Hippocampal formation (tissue), 2 donors: ENCODE data around the gene SHOX.
"Not testable (repeated sequence)": the region's sequence is repeated elsewhere in the genome, so short reads cannot be mapped to it uniquely, and the experiment has no call there.

ENCODE experiments used
- DNase-seq, 2 donors: peaks; one replicate each; lab custom pipeline; 2025; lab: John Stamatoyannopoulos, UW

SHOX gene

DNA sequence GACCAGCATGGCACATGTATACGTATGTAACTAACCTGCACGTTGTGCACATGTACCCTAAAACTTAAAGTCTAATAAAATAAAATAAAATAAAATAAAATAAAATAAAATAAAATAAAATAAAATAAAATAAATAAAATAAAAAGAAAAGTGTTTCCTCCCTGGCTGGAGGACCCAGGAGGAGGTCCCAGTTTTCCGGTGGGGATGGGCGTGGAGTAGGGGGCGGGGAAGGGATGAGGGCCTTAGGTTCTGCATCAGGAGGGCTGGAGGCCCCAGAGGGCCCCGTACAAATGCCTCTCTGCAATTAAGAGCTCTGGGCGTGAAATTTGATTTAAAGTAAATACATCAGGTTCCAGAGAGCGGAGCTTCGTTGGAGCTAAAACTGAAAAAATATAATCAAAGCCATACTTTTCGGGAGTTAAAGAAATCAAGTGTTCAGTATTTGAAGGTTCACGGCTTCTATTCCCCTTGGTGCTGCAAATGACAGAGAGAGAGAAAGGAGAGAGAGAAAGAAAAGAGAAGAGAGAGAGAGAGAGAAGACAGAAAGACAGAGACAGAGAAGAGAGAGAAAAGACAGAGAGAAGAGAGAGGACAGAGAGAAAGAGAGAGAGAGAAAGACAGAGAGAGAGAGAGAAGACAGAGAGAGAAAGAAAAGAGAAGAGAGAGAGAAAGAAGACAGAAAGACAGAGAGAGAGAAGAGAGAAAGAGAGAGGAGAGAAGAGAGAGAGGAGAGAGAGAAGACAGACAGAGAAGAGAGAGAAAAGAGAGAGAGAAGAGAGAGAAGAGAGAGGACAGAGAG, 8.7 kb upstream of the SHOX start:
- no peak for DNase-seq

DNA sequence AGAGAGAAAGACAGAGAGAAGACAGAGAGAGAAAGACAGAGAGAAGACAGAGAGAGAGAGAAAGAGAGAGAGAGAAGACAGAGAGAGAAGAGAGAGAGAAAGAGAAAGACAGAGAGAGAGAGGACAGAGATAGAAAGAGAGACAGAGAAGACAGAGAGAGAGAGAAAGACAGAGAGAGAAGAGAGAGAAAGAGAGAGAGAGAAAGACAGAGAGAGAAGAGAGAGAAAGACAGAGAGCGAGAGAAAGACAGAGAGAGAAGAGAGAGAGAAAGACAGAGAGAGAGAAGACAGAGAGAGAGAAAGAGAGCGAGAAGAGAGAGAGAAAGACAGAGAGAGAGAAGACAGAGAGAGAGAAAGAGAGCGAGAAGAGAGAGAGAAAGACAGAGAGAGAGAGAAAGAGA, 7.8 kb upstream of the SHOX start:
- not testable (repeated sequence) for DNase-seq

DNA sequence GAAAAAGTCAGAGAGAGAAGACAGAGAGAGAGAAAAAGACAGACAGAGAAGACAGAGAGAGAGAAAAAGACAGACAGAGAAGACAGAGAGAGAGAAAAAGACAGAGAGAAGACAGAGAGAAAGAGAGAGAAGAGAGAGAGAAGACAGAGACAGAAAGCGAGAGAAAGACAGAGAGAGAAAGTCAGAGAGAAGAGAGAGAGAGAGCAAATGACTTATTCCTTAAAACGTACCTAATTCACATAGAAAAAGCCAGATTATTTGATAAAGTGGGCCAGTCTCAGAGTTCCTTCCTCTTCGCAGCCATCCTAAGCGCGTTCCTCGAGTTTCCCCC, 7.4 kb upstream of the SHOX start:
- DNase-seq, result no peak

DNA sequence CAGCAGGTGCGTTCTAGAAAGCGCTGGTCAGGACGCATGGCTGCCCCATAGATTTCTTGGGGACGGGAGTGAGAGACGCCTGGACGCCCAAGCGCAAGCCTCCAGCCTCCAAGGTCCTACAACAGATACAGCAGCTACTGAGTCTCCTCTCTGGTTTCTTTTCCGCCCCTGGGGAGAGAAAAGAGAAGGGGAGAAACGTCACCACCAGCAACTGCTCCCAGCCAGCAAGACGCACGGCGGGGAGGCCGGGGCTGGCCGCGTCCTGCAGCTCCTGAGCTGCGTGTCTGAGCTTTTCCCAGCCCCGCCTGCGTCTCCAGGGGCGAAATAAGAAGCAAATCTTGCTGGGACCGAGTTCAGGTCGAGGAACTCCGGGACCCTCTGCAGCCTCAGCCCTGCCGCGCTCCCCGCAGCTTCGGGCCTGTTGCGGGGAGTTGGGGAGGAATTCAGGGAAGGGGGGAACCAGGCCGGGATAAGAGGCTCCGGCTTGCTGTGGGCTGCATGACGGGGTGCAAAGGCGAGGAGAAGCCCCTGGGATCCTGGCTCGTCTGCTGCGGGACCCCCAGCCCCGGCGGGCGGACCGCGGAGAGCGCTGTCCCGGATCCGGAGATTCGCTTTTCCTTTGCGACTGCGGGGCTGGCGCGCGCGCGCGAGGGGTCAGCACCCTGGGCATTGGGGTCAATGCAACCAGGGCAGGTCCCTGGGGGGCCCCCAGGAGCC, 6.8 kb upstream of the SHOX start:
- no peak for DNase-seq

DNA sequence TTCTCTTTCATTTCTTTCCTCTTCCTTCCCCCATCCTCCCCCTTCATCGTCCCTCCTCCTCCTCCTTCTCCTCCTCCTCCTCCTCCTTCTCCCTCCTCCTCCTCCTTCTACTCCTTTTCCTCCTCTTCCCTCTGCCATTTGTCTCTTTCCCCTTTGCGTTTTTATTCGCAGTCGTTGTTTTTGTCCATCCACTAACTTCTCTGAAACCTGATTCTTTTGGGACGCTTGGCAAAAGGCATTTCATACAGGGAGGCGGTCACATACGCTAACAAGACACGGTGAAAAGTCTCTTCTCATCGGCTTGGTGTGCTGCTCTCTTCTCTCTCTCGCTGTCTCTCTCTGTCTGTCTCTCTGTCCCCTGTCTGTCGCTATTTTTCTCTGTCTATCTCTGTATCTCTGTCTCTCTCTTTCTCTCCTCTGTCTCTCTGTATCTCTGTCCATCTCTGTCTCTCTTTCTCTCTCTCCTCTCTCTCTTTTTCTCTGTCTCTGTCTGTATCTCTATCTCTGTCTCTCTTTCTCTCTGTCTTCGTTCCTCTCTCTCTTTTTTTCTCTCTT, 5.4 kb upstream of the SHOX start:
- DNase-seq, result no peak

DNA sequence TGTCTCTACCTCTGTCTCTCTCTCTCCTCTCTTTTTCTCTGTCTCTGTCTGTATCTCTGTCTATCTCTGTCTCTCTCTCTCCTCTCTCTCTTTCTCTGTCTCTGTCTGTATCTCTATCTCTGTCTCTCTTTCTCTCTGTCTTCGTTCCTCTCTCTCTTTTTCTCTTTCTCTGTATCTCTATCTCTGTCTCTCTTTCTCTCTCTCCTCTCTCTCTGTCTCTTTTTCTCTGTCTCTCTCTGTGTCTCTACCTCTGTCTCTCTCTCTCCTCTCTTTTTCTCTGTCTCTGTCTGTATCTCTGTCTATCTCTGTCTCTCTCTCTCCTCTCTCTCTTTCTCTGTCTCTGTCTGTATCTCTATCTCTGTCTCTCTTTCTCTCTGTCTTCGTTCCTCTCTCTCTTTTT, 4.5 kb upstream of the SHOX start:
- not testable (repeated sequence) for DNase-seq

DNA sequence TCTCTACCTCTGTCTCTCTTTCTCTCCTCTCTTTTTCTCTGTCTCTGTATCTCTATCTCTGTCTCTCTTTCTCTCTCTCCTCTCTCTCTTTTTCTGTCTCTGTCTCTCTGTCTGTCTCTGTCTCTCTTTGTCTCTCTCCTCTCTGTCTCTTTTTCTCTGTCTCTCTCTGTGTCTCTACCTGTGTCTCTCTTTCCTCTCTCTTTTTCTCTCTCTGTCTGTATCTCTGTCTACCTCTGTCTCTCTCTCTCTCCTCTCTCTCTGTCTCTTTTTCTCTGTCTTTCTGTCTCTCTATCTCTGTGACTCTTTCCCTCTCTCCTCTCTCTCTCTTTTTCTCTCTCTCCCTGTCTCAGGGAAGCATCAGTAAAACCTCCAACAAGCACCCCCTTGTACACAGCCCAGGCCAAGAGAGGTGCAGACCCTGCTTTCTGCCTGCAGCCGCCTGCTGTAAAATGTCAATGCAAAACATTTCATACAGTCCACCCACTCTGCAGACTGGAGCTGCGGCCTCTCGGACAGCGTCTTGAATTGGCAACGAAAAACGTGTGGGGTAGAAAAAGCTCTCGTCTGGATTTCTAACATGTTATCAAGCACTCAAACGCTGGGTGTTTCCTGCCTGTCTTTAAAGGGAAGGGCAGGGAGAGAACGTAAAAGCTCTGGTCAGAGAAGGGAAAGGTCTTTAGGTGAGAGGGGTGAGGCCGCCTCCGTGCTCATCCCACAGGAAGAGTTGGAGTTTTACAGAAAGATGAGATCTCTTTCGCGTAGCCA, 3.7 kb upstream of the SHOX start:
- no peak for DNase-seq

DNA sequence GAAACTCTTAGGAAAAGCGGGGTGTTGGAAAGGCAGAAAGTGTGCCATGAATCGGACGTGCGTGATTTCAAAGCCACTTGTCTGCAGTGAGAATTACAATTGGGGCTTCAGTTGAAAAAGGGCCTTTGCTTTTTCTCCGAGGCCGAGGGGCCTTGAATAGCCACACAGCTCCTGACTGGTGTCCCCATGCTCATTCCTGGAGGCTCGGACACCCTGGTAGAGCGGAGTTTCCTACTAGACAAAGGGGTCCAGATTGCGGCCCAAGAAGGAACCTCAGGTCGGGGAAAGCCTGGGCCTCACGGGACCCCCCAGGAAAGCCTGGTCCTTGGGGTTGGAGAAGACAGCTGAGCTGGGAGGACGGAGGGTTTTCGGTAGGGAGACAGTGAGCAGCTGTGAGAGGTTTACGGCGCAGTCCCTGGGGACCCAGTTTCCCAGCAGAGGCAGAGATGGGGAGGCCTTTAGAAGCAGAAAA, 3.0 kb upstream of the SHOX start:
- no peak for DNase-seq

DNA sequence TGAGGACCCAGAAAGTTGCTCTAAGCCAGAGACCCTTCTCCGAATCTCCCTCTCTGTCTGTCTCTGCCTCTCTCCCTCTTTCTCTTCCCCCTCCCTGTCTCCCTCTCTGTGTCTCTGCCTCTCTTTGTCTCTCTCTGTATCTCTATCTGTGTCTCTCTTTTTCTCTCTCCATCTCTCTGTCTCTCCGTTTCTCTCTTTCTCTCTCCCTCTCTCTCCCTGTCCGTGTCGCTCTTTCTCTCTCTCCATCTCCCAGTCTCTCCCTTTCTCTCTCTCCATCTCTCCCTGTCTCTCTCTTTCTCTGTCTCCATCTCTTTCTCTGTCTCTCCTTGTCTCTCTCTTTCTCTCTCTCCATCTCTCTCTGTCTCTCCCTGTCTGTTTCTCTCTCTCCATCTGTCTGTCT, 2.6 kb upstream of the SHOX start:
- no peak for DNase-seq

DNA sequence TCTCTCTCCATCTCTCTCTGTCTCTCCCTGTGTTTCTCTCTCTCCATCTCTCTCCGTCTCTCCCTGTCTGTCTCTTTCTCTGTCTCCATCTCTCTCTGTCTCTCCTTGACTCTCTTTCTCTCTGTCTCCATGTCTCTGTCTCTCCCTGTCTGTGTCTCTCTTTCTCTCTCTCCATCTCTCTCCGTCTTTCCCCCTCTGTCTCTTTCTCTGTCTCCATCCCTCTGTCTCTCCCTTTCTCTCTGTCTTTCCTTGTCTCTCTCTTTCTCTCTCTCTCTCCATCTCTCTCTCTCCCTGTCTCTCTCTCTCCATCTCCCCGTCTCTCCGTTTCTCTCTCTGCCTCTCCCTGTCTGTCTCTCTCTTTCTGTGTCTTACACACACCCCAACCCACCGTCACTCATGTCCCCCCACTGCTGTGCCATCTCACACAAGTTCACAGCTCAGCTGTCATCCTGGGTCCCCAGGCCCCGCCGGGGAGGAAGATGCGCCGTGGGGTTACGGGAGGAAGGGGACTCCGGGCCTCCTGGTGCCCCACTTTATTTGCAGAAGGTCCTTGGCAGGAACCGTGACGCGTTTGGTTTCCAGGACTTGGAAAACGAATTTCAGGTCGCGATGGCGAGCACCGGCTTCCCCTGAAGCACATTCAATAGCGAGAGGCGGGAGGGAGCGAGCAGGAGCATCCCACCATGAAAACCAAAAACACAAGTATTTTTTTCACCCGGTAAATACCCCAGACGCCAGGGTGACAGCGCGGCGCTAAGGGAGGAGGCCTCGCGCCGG, 1.2 kb upstream of the SHOX start:
- DNase-seq, result no peak

DNA sequence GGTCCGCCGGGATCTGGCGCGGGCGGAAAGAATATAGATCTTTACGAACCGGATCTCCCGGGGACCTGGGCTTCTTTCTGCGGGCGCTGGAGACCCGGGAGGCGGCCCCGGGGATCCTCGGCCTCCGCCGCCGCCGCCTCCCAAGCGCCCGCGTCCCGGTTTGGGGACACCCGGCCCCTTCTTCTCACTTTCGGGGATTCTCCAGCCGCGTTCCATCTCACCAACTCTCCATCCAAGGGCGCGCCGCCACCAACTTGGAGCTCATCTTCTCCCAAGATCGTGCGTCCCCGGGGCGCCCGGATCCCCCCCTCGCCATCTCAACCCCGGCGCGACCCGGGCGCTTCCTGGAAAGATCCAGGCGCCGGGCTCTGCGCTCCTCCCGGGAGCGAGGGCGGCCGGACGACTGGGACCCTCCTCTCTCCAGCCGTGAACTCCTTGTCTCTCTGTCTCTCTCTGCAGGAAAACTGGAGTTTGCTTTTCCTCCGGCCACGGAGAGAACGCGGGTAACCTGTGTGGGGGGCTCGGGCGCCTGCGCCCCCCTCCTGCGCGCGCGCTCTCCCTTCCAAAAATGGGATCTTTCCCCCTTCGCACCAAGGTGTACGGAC, 482 bp upstream of the SHOX start:
- DNase-seq, result no peak

DNA sequence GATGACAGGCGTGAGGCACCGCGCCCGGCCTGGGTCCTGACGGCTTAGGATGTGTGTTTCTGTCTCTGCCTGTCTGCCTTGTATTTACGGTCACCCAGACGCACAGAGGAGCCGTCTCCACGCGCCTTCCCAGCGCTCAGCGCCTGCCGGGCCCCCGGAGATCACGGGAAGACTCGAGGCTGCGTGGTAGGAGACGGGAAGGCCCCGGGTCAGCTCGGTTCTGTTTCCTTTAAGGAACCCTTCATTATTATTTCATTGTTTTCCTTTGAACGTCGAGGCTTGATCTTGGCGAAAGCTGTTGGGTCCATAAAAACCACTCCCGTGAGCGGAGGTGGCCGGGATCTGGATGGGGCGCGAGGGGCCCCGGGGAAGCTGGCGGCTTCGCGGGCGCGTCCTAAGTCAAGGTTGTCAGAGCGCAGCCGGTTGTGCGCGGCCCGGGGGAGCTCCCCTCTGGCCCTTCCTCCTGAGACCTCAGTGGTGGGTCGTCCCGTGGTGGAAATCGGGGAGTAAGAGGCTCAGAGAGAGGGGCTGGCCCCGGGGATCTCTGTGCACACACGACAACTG, 1.3 kb downstream of the SHOX start:
- no peak for DNase-seq

DNA sequence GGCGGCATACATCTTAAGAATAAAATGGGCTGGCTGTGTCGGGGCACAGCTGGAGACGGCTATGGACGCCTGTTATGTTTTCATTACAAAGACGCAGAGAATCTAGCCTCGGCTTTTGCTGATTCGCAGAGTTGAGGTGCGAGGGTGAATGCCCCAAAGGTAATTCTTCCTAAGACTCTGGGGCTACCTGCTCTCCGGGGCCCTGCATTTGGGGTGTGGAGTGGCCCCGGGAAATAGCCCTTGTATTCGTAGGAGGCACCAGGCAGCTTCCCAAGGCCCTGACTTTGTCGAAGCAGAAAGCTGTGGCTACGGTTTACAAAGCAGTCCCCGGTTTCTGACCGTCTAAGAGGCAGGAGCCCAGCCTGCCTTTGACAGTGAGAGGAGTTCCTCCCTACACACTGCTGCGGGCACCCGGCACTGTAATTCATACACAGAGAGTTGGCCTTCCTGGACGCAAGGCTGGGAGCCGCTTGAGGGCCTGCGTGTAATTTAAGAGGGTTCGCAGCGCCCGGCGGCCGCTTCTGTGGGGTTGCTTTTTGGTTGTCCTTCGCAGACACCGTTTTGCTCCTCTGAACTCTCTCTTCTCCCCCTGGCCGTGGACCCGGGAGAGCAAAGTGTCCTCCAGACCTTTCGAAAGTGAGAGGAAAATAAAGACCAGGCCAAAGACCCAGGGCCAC, 1.9 kb downstream of the SHOX start:
- DNase-seq, result no peak

DNA sequence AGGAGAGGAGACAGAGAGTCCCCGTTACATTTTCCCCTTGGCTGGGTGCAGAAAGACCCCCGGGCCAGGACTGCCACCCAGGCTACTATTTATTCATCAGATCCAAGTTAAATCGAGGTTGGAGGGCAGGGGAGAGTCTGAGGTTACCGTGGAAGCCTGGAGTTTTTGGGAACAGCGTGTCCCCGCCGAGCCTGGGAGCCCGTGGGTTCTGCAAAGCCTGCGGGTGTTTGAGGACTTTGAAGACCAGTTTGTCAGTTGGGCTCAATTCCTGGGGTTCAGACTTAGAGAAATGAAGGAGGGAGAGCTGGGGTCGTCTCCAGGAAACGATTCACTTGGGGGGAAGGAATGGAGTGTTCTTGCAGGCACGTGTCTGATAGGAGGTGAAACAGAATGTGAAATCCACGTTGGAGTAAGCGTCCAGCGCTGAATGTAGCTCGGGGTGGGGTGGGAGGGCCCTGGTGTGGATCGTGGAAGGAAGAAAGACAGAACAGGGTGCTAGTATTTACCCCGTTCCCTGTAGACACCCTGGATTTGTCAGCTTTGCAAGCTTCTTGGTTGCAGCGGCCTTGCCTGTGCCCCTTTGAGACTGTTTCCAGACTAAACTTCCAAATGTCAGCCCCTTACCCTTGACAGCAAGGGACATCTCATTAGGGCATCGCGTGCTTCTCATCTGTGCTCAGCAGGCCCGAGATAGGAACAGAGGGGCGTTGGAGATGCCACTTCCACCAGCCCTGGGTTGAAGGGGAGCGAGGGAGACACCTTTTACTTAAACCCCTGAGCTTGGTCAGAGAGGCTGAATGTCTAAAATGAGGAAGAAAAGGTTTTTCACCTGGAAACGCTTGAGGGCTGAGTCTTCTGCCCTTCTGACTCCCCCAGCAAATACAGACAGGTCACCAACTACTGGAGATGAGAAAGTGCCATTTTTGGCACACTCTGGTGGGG, 2.7 kb downstream of the SHOX start:
- DNase-seq, result no peak

DNA sequence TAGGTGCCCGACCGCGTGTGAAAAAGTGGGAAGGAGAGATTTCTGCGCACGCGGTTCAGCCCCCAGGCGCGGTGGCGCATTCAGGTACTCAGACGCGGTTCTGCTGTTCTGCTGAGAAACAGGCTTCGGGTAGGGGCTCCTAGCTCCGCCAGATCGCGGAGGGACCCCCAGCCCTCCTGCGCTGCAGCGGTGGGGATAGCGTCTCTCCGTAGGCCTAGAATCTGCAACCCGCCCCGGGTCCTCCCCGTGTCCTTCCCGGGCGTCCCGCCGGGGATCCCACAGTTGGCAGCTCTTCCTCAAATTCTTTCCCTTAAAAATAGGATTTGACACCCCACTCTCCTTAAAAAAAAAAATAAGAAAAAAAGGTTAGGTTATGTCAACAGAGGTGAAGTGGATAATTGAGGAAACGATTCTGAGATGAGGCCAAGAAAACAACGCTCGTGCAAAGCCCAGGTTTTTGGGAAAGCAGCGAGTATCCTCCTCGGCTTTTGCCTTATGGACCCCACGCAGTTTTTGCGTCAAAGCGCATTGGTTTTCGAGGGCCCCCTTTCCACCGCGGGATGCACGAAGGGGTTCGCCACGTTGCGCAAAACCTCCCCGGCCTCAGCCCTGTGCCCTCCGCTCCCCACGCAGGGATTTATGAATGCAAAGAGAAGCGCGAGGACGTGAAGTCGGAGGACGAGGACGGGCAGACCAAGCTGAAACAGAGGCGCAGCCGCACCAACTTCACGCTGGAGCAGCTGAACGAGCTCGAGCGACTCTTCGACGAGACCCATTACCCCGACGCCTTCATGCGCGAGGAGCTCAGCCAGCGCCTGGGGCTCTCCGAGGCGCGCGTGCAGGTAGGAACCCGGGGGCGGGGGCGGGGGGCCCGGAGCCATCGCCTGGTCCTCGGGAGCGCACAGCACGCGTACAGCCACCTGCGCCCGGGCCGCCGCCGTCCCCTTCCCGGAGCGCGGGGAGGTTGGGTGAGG, 3.7 kb downstream of the SHOX start:
- no peak for DNase-seq

DNA sequence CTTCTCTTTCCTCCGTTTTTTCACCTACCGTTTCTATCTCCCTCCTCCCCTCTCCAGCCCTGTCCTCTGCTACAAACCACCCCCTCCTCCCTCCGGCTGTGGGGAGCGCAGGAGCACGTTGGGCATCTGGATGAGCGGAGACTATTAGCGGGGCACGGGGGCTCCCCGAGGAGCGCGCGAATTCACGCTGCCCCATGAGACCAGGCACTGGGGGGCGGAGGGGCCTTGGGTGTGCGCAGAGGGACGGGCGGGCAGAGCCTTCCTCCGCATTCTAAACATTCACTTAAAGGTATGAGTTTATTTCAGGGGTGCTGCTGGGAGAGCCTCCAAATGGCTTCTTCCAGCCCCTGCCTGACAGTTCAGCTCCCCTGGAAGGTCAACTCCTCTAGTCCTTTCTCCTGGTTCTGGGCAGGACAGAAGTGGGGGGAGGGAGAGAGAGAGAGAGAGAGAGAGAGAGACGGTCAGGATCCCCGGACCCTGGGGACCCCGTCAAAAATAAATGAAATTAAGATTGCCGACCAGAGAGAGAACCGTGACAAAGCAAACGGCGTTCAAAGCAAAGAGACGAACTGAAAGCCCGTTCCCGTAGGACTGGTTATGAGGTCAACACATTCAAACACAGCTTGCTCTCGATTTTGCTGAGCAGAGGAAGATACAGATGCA, 5.0 kb downstream of the SHOX start:
- DNase-seq, result no peak

DNA sequence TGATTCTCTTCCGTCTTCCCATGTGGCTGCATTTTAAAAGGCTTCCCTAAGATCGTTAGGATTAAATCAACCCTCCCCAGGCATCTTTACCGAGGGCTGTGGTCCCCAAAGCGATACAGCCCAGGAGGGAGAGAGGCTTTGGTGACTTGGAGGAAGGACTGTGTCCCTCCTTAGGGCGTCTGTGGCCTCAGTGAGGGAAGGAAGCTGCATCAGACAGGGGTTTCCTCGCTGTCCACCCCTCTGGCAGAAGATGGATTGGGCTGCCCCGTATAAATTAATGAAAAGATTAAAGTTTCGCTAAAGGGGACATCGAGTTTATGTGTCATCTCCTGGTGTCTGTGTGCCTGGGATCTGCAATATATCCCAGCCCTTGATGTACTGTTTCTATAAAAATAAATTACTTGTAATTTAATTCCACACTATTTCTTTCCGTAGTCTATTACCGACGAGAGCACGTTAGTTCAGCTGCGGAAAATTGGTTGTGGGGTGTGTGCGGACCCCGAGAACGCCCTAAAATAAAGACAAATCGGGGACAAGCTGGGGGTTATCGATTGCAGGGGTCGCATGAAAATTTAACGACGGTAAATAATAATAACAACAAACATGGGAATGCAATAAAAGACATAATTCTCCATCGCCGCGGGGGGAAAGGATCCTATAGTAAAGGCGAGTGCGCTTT, 6.5 kb downstream of the SHOX start:
- no peak for DNase-seq
